OCI-LY3 (cell line): ENCODE measurements around the gene PHF24.

Source experiments
- EZH2phosphoT487 ChIP-seq: fragments of 200-600 bp; shearing (Covaris generic); IDR thresholded peaks from 2 replicates; pipeline ENCODE4 v1.6.1; 2018; ENCODE audit warnings: antibody characterized with exemption, mixed run types, low read depth
- TF ChIP-seq, protein P1 (sequence below): fragments of 200-600, 300-600 bp; sonication (generic); IDR thresholded peaks from 2 replicates; pipeline ENCODE4 v1.5.1; 2014; ENCODE audit warnings: antibody characterized with exemption, low read length, low read depth

- TF ChIP-seq, protein P1, sequence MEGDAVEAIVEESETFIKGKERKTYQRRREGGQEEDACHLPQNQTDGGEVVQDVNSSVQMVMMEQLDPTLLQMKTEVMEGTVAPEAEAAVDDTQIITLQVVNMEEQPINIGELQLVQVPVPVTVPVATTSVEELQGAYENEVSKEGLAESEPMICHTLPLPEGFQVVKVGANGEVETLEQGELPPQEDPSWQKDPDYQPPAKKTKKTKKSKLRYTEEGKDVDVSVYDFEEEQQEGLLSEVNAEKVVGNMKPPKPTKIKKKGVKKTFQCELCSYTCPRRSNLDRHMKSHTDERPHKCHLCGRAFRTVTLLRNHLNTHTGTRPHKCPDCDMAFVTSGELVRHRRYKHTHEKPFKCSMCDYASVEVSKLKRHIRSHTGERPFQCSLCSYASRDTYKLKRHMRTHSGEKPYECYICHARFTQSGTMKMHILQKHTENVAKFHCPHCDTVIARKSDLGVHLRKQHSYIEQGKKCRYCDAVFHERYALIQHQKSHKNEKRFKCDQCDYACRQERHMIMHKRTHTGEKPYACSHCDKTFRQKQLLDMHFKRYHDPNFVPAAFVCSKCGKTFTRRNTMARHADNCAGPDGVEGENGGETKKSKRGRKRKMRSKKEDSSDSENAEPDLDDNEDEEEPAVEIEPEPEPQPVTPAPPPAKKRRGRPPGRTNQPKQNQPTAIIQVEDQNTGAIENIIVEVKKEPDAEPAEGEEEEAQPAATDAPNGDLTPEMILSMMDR = no peak
- no peak for TF ChIP-seq EZH2phosphoT487
Observed at GRCh38 chr9:34990908-34991606, 33.0 kb downstream of the PHF24 start.
